Measurements from ENCODE around the gene LEPR. TPM values are rescaled to one million over a fixed set of nuclear protein-coding genes. Genes with fewer than 3 reads are reported as not detected.

LEPR gene
- total RNA-seq, 1 experiment from 2014 or later = 1.9 TPM

GRCh38 chr1:65429078-65429477, 8.6 kb downstream of the LEPR start:
- intact Hi-C loops (cut with micrococcal nuclease; ENCODE audit: unreplicated experiment) = no loop called here
- peaks cover 46% of the 10 kb centered on the region for H3K36me3 Mint-ChIP-seq (ENCODE audit: insufficient read depth, unreplicated experiment)
- ChIA-PET POLR2A (no interaction called here), CTCF (interaction anchor here (0.5 to 1.2 kb wide), 2 partner anchors 259 to 279 kb away, joined by 4 to 5 read pairs; no protein-coding TSS in a partner anchor)
- BruUV-seq (replicated peaks) = no TSS peak
- no peaks in the 10 kb centered on the region for H3K27me3 Mint-ChIP-seq (ENCODE audit: insufficient read depth, unreplicated experiment)
- H3K27ac Mint-ChIP-seq (ENCODE audit: unreplicated experiment) = no peak overlapping the region
- no peak for TF ChIP-seq CTCF (IDR thresholded peaks at IDR 0.05; ENCODE audit: insufficient read depth in 1 of 2, low read depth in 1 of 2, low read length in 1 of 2, severe bottlenecking in 1 of 2, unreplicated experiment in 1 of 2)
- H3K4me1 Mint-ChIP-seq (ENCODE audit: low read depth, unreplicated experiment) = peaks cover 22% of the 10 kb centered on the region
- H3K4me3 ChIP-seq (ENCODE audit: low read depth, low read length) = no peak overlapping the region
- H3K36me3 ChIP-seq (ENCODE audit: control insufficient read depth, insufficient read depth, low read length) = no peaks in the 10 kb centered on the region; the same call in 1 of the 2 replicates
- H3K4me3 Mint-ChIP-seq (ENCODE audit: unreplicated experiment) = no peak overlapping the region
- no peak for DNase-seq
- H3K9me3 Mint-ChIP-seq (ENCODE audit: unreplicated experiment) = no peaks in the 10 kb centered on the region
- no peaks in the 10 kb centered on the region for H3K27me3 ChIP-seq (replicated peaks; ENCODE audit: control insufficient read depth, insufficient read depth, low read length)
- peaks cover 6% of the 10 kb centered on the region; the same call in 1 of the 2 replicates for H3K4me1 ChIP-seq
- H3K9me3 ChIP-seq = no peaks in the 10 kb centered on the region

GRCh38 chr1:65429806-65430205, 9.3 kb downstream of the LEPR start:
- peaks cover 46% of the 10 kb centered on the region for H3K36me3 Mint-ChIP-seq (ENCODE audit: insufficient read depth, unreplicated experiment)
- POLR2A ChIA-PET = no interaction called here
- Histone ChIP-seq H3K36me3 (ENCODE audit: control insufficient read depth, insufficient read depth, low read length) (no peaks in the 10 kb centered on the region; the same call in 1 of the 2 replicates), H3K4me3 (ENCODE audit: low read depth, low read length) (no peak overlapping the region), H3K27me3 (replicated peaks; ENCODE audit: control insufficient read depth, insufficient read depth, low read length) (no peaks in the 10 kb centered on the region), H3K9me3 (no peaks in the 10 kb centered on the region), H3K4me1 (peaks cover 3% of the 10 kb centered on the region; the same call in 1 of the 2 replicates)
- CTCF ChIA-PET = interaction anchor here (1.2 to 1.7 kb wide), 2 partner anchors 30 to 258 kb away, joined by 5 to 14 read pairs; no protein-coding TSS in a partner anchor
- H3K4me3 Mint-ChIP-seq (ENCODE audit: unreplicated experiment) = no peak overlapping the region
- H3K9me3 Mint-ChIP-seq (ENCODE audit: unreplicated experiment) = no peaks in the 10 kb centered on the region
- no peak for TF ChIP-seq CTCF (IDR thresholded peaks at IDR 0.05; ENCODE audit: insufficient read depth in 1 of 2, low read depth in 1 of 2, low read length in 1 of 2, severe bottlenecking in 1 of 2, unreplicated experiment in 1 of 2)
- peaks cover 22% of the 10 kb centered on the region for H3K4me1 Mint-ChIP-seq (ENCODE audit: low read depth, unreplicated experiment)
- no peaks in the 10 kb centered on the region for H3K27me3 Mint-ChIP-seq (ENCODE audit: insufficient read depth, unreplicated experiment)
- H3K27ac Mint-ChIP-seq (ENCODE audit: unreplicated experiment) = no peak overlapping the region
- intact Hi-C loops (cut with micrococcal nuclease; ENCODE audit: unreplicated experiment) = no loop called here
- no peak for DNase-seq
- BruUV-seq (replicated peaks) = no TSS peak

GRCh38 chr1:65431111-65431705, 10.7 kb downstream of the LEPR start:
- Mint-ChIP-seq H3K27ac (ENCODE audit: unreplicated experiment) (no peak overlapping the region), H3K4me3 (ENCODE audit: unreplicated experiment) (no peak overlapping the region), H3K36me3 (ENCODE audit: insufficient read depth, unreplicated experiment) (peaks cover 34% of the 10 kb centered on the region), H3K4me1 (ENCODE audit: low read depth, unreplicated experiment) (peaks cover 10% of the 10 kb centered on the region), H3K9me3 (ENCODE audit: unreplicated experiment) (no peaks in the 10 kb centered on the region), H3K27me3 (ENCODE audit: insufficient read depth, unreplicated experiment) (no peaks in the 10 kb centered on the region)
- ChIA-PET CTCF (interaction anchor here (0.6 to 1.7 kb wide), 5 partner anchors 18 to 256 kb away, joined by 3 to 14 read pairs (median 6); no protein-coding TSS in a partner anchor), POLR2A (no interaction called here)
- Histone ChIP-seq H3K36me3 (ENCODE audit: control insufficient read depth, insufficient read depth, low read length) (no peaks in the 10 kb centered on the region), H3K9me3 (no peaks in the 10 kb centered on the region), H3K27me3 (replicated peaks; ENCODE audit: control insufficient read depth, insufficient read depth, low read length) (no peaks in the 10 kb centered on the region), H3K4me3 (ENCODE audit: low read depth, low read length) (no peak overlapping the region), H3K4me1 (no peaks in the 10 kb centered on the region)
- TF ChIP-seq CTCF (IDR thresholded peaks at IDR 0.05; ENCODE audit: insufficient read depth in 1 of 2, low read depth in 1 of 2, low read length in 1 of 2, severe bottlenecking in 1 of 2, unreplicated experiment in 1 of 2) = peak; percentile 37 to 45
- BruUV-seq (replicated peaks) = no TSS peak
- peak in 1 of 2 experiments; percentile 25 for DNase-seq
- intact Hi-C loops (cut with micrococcal nuclease; ENCODE audit: unreplicated experiment) = loop anchor here (1.0 kb wide), 2 partner anchors 150 to 256 kb away; no protein-coding TSS in a partner anchor
